Left ventricle myocardium inferior (tissue), 1 donor: Measurements from ENCODE around the gene BRMS1. TPM values are rescaled to one million over a fixed set of nuclear protein-coding genes. Genes with fewer than 3 reads are reported as not detected.

Source experiments
- DNase-seq: peaks from one replicate; pipeline ENCODE4 v3.0.0-alpha.2; 2020
- H3K27ac ChIP-seq: fragments of 200-600 bp; replicated peaks from 2 replicates; pipeline ENCODE4 v1.8.0; 2021
- H3K27me3 ChIP-seq: fragments of 200-600 bp; 2 replicates; pipeline ENCODE4 v1.8.0; 2021; ENCODE audit warnings: low read depth
- H3K36me3 ChIP-seq: fragments of 200-600 bp; 2 replicates; pipeline ENCODE4 v1.8.0; 2021
- H3K4me1 ChIP-seq: fragments of 200-600 bp; 2 replicates; pipeline ENCODE4 v1.8.0; 2021
- H3K4me3 ChIP-seq: fragments of 200-600 bp; 2 replicates; pipeline ENCODE4 v1.8.0; 2021; ENCODE audit warnings: mild to moderate bottlenecking, moderate library complexity
- H3K9me3 ChIP-seq: fragments of 200-600 bp; replicated peaks from 2 replicates; pipeline ENCODE4 v1.8.0; 2021
- CTCF ChIP-seq: fragments of 200-600 bp; IDR thresholded peaks from 2 replicates; pipeline ENCODE4 v1.8.0; 2021; ENCODE audit warnings: antibody characterized with exemption, mild to moderate bottlenecking, borderline replicate concordance
- intact Hi-C: fragments of 100-400 bp; cut with micrococcal nuclease; formaldehyde crosslinking; loops from one replicate; pipeline ENCODE4 v1.11.0; 2022
- total RNA-seq: library from RNA; stranded (reverse); fragmentation: NEBNext Ultra II Directional; extraction: Animal tissue kit (Norgen Biotek cat#: 25700); gene quantifications from one replicate; pipeline ENCODE4 v1.2.1, GENCODE V29; 2021
- donor health status: DM: no; HTN: yes; CAD: no; lungs with severe emphysema.

The BRMS1 gene
- total RNA-seq, 1 donor from 2014 or later: 14.7 TPM

- DNase-seq: no peak
- peaks cover 42% of the 10 kb centered on the region for H3K4me1 ChIP-seq
- TF ChIP-seq CTCF: no peak
- H3K36me3 ChIP-seq: no peaks in the 10 kb centered on the region
- no peak overlapping the region for H3K27ac ChIP-seq
- no peaks in the 10 kb centered on the region for H3K27me3 ChIP-seq
- intact Hi-C loops: no loop called here
- H3K9me3 ChIP-seq: no peaks in the 10 kb centered on the region
- no peak overlapping the region for H3K4me3 ChIP-seq
Measured at GRCh38 chr11:66349084-66349386, 4.1 kb upstream of the BRMS1 start.

- Histone ChIP-seq H3K4me3 (peak within 1 kb of the TSS; percentile 89), H3K9me3 (no peaks in the 10 kb centered on the region), H3K4me1 (peaks cover 55% of the 10 kb centered on the region), H3K27ac (peak within 1 kb of the TSS; percentile 97), H3K27me3 (no peaks in the 10 kb centered on the region), H3K36me3 (peaks cover 2% of the 10 kb centered on the region)
- TF ChIP-seq CTCF: no peak
- intact Hi-C loops: no loop called here
- DNase-seq: peak; percentile 77
Measured at GRCh38 chr11:66347425-66348276, 2.7 kb upstream of the BRMS1 start, which contains the start of gene B4GAT1. B4GAT1 (minus strand) TSS chr11:66347629; CDS start chr11:66347545, 84 bp downstream.

GRCh38 chr11:66346476-66347424 lies 1.8 kb upstream of the BRMS1 start:
- TF ChIP-seq CTCF: no peak
- peak overlapping the region; percentile 89 for H3K4me3 ChIP-seq
- H3K36me3 ChIP-seq: peaks cover 11% of the 10 kb centered on the region
- H3K4me1 ChIP-seq: peaks cover 55% of the 10 kb centered on the region
- DNase-seq: no peak
- H3K9me3 ChIP-seq: no peaks in the 10 kb centered on the region
- peak overlapping the region; percentile 97 for H3K27ac ChIP-seq
- intact Hi-C loops: no loop called here
- no peaks in the 10 kb centered on the region for H3K27me3 ChIP-seq

DNA sequence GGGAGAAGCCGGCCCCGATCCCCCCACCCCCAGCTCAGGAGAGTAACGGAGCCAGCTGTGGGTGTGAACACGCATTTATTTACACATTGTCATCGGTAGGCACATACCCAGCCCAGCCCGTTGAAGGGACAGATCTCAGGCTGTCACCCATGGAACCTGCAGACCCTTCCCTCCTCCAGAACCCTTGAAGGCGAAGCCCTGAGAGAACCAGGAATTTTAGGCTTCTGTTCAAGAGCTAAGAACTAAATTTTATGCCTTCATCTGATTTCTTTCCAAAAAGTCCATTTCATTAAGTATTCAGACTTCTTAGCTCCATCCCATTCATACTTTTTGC lies 379 bp upstream of the BRMS1 start:
- TF ChIP-seq CTCF: no peak
- no peak for DNase-seq
- intact Hi-C loops: no loop called here
- peak overlapping the region; percentile 97 for H3K27ac ChIP-seq
- peaks cover 55% of the 10 kb centered on the region for H3K4me1 ChIP-seq
- H3K4me3 ChIP-seq: peak overlapping the region; percentile 89
- H3K36me3 ChIP-seq: peaks cover 26% of the 10 kb centered on the region
- no peaks in the 10 kb centered on the region for H3K27me3 ChIP-seq
- no peaks in the 10 kb centered on the region for H3K9me3 ChIP-seq

DNA sequence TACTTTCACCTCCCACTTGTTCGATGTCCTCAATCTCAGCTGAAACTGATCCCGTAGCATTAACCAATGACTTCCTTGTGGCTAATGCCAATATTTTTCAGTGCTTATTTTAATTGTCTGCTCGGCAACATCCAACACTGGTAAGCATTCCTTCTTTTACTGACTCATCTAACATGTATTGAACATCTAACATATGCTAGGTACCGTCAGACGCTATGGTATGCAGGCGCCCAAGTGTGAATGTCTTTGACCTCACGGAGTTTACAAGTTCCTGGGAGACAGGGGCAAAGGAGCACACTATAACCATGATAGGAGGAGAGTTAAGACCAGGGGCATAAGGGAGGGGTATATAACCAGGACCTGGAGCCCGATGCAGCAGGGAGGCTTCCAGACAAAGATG lies 1.7 kb downstream of the BRMS1 start:
- no peaks in the 10 kb centered on the region for H3K27me3 ChIP-seq
- H3K4me1 ChIP-seq: peaks cover 51% of the 10 kb centered on the region
- no peak for DNase-seq
- no peak for TF ChIP-seq CTCF
- intact Hi-C loops: no loop called here
- no peaks in the 10 kb centered on the region for H3K9me3 ChIP-seq
- H3K4me3 ChIP-seq: no peak overlapping the region
- no peak overlapping the region for H3K27ac ChIP-seq
- peaks cover 47% of the 10 kb centered on the region for H3K36me3 ChIP-seq
